Measurements from ENCODE around the gene ARHGAP44. TPM values are rescaled to one million over a fixed set of nuclear protein-coding genes. Genes with fewer than 3 reads are reported as not detected.

Gene ARHGAP44
- total RNA-seq, 1 donor from 2014 or later: 19.3 TPM

DNA sequence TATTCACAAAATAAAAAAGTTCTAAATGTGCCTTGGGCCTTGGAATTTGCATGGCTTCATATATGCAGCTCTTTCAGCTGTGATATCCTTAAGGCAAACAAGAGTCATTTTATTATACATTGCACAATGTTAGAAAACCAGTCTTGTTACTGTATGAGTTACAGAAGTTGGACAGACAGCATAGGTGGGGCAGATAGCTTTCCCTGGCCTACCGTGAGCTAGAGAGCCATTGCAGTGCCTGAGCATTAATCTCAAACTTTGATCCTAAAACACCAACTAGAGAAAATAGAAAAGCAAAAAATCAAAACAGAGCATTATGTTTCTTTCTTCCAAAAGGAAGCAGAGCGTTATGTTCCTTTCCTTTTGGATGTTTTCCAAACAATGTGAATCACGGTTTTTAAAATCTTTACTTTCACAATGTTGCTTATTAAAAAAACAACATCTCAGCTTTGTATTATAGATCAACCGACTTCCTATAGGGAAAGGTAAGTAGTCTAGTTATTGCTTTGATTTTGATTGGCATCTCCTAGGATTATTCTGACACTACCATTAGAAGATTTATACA, 32.2 kb downstream of the ARHGAP44 start:
- no peak for DNase-seq (ENCODE audit: low spot score in 2 of 2)
- no peaks in the 10 kb centered on the region for H3K36me3 ChIP-seq
- TF ChIP-seq, protein P1, sequence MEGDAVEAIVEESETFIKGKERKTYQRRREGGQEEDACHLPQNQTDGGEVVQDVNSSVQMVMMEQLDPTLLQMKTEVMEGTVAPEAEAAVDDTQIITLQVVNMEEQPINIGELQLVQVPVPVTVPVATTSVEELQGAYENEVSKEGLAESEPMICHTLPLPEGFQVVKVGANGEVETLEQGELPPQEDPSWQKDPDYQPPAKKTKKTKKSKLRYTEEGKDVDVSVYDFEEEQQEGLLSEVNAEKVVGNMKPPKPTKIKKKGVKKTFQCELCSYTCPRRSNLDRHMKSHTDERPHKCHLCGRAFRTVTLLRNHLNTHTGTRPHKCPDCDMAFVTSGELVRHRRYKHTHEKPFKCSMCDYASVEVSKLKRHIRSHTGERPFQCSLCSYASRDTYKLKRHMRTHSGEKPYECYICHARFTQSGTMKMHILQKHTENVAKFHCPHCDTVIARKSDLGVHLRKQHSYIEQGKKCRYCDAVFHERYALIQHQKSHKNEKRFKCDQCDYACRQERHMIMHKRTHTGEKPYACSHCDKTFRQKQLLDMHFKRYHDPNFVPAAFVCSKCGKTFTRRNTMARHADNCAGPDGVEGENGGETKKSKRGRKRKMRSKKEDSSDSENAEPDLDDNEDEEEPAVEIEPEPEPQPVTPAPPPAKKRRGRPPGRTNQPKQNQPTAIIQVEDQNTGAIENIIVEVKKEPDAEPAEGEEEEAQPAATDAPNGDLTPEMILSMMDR (IDR thresholded peaks at IDR 0.05): no peak
- H3K27me3 ChIP-seq: no peaks in the 10 kb centered on the region
- no peak overlapping the region for H3K4me3 ChIP-seq
- H3K9me3 ChIP-seq: no peaks in the 10 kb centered on the region
- peaks cover 0 to 3% of the 10 kb centered on the region in 2 donors for H3K4me1 ChIP-seq
- no peak overlapping the region for H3K27ac ChIP-seq
- intact Hi-C loops (cut with DNase I): no loop called here

DNA sequence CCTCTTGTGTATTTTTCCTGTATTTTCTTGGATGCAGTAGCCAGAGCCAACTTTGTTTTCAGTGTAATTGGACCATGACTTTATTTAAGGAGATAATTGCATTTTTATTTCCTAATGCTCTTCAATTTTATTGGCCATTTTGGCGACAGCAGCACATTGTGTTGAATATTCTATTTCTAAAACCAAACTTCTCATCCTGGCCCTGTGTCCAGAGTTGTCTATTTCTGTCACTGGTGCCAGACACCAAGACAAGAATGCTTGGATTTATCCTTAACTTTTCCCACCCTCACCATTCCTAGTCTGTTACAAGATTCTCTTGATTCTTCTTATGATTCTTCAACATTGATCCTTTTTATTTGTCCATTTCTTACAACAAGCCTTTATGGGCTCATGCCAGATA, 37.1 kb downstream of the ARHGAP44 start:
- intact Hi-C loops (cut with DNase I): no loop called here
- no peak for DNase-seq (ENCODE audit: low spot score in 2 of 2)
- Histone ChIP-seq H3K27ac (no peak overlapping the region), H3K36me3 (peaks cover 0 to 3% of the 10 kb centered on the region in 2 donors), H3K9me3 (peaks cover 5 to 6% of the 10 kb centered on the region in 2 donors), H3K4me1 (no peaks in the 10 kb centered on the region), H3K4me3 (no peak overlapping the region), H3K27me3 (no peaks in the 10 kb centered on the region)
- TF ChIP-seq, protein P1 (IDR thresholded peaks at IDR 0.05): no peak

DNA sequence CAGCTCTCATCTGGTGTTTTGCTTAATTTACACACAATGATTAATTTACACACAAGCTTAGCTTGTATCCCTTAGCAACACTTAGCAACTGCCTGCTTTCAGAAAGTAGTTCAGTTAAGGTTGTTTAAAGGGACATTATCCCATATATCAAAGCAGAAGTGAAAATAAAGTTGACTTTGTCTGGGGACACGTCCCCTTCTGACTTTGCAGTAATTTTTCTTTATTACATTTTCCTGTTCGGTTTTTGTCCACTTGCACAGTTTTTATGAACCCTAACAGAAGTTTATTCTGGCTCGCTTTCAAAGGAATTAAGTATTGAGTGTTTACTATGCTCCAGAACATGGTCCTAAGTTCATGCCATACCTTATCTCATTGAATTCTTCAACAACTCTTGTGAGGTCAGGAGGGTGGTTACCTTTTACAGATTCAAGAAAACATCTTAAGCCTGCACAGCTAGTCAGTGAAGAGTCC, 41.5 kb downstream of the ARHGAP44 start:
- H3K9me3 ChIP-seq: peaks cover 13 to 20% of the 10 kb centered on the region in 2 donors
- peaks cover 0 to 3% of the 10 kb centered on the region in 2 donors for H3K36me3 ChIP-seq
- DNase-seq (ENCODE audit: low spot score in 2 of 2): no peak
- TF ChIP-seq, protein P1 (IDR thresholded peaks at IDR 0.05): no peak
- H3K27ac ChIP-seq: no peak overlapping the region
- H3K4me1 ChIP-seq: no peaks in the 10 kb centered on the region
- no peaks in the 10 kb centered on the region for H3K27me3 ChIP-seq
- intact Hi-C loops (cut with DNase I): no loop called here
- no peak overlapping the region for H3K4me3 ChIP-seq

DNA sequence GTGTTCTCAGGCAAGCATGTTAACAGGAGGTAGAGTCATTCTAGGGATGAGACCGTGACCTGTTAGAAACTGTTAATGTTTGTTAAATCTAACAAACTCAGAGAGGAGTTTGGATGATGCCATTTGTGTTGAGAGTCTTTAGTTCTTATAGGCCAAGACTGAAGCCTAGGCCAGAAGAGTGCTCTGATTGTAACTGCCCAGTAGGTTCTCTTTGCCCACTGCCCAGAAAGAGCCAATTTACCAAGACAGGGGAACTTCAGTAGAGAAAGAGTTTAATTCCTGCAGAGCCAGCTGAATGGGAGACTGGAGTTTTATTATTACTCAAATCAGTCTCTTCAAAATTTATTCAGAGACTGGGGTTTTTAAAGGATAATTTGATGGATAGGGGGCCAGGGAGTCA, 42.5 kb downstream of the ARHGAP44 start:
- peaks cover 13 to 20% of the 10 kb centered on the region in 2 donors for H3K9me3 ChIP-seq
- TF ChIP-seq, protein P1 (IDR thresholded peaks at IDR 0.05): no peak
- DNase-seq (ENCODE audit: low spot score in 2 of 2): no peak
- no peak overlapping the region for H3K27ac ChIP-seq
- intact Hi-C loops (cut with DNase I): no loop called here
- no peak overlapping the region for H3K4me3 ChIP-seq
- H3K4me1 ChIP-seq: no peaks in the 10 kb centered on the region
- no peaks in the 10 kb centered on the region for H3K27me3 ChIP-seq
- peaks cover 0 to 3% of the 10 kb centered on the region in 2 donors for H3K36me3 ChIP-seq

DNA sequence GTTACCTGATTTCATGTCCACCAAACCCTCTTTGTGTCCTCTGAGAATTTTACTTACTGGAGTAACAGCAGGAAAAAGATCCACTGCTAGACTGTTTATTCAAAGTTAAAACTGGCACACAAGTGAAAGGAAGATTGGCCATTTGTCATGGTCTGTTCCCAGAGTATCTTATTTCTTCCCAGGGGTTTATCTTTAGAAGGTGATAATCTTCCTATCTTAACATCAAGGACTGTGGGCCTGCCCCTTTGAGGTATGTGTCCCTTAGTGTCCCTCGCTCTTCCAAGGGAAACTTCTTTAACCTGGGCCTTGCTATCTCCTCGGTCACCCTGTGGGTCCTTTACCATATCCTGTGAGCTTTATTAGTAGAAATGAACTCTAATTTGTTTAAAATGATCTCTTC, 49.7 kb downstream of the ARHGAP44 start:
- no peaks in the 10 kb centered on the region for H3K4me1 ChIP-seq
- H3K36me3 ChIP-seq: no peaks in the 10 kb centered on the region
- no peak for DNase-seq (ENCODE audit: low spot score in 2 of 2)
- no peak overlapping the region for H3K27ac ChIP-seq
- TF ChIP-seq, protein P1 (IDR thresholded peaks at IDR 0.05): no peak
- H3K4me3 ChIP-seq: no peak overlapping the region
- intact Hi-C loops (cut with DNase I): no loop called here
- no peaks in the 10 kb centered on the region for H3K9me3 ChIP-seq
- no peaks in the 10 kb centered on the region for H3K27me3 ChIP-seq

DNA sequence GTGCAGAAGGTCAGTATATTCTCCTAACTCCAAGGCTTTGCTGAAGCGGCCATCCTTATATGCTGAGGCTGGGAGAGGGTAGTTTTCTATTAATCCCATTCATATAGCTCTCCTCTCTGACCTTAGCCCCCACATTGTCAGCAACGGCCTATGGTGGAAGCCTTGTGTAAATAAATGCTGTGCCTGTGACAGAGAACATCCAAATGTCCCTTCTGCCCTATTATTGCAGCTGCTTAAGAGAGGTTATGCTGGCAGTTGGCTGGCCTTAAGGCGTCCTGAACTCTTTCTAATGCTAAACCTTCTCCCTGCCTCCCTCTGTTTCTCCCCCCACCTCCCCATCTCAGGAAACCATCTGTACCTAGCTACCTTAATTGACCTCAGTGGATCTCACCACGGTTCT, 53.6 kb downstream of the ARHGAP44 start:
- Histone ChIP-seq H3K9me3 (no peaks in the 10 kb centered on the region), H3K4me3 (no peak overlapping the region), H3K4me1 (no peaks in the 10 kb centered on the region), H3K36me3 (no peaks in the 10 kb centered on the region), H3K27ac (no peak overlapping the region), H3K27me3 (no peaks in the 10 kb centered on the region)
- no peak for DNase-seq (ENCODE audit: low spot score in 2 of 2)
- TF ChIP-seq, protein P1 (IDR thresholded peaks at IDR 0.05): no peak
- intact Hi-C loops (cut with DNase I): no loop called here
